Stomach (tissue), 4 donors: Measurements from ENCODE around the gene MAP7D3.

ENCODE experiments used
- EP300 ChIP-seq: sonication (generic); formaldehyde crosslinking; IDR thresholded peaks from one replicate; pipeline ENCODE4 v1.6.1; 2017; ENCODE audit warnings: antibody characterized with exemption
- POLR2A ChIP-seq, 4 donors: fragments of 450-650 bp; IDR thresholded peaks; one replicate each; pipeline ENCODE4 v1.6.1; 2016; ENCODE audit warnings: antibody characterized with exemption in 4 of 4, control low read depth in 2 of 4, mild to moderate bottlenecking in 1 of 4, moderate library complexity in 1 of 4
- TF ChIP-seq, protein P1 (sequence below), 7 experiments: fragments of 450-650 bp in 4 of 7; fragments of 200-600 bp in 3 of 7; sonication (generic) in 3 of 7; IDR thresholded peaks; one replicate each; pipeline ENCODE4 v1.5.1; 2016 to 2019; ENCODE audit warnings: antibody characterized with exemption in 7 of 7, control low read depth in 2 of 7, mild to moderate bottlenecking in 1 of 7

DNA sequence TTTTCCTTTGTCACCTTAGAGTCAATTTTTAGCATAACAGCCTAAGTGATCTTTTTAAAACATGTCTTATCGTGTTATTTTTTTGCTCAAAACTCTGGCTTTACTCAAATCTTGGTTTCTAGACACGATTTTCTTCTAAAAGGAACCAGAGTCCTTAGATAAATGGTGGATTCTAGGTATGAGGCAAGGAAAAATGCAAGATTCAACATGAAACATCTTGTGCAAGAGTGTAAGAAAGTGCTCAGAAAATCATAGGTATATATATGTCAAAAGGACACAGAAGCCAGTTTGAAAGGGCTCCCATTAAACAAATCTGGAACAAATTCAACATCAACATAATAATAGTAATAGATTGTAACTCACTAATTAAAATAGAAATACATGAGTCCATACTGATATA lies 41.5 kb upstream of the MAP7D3 start:
- TF ChIP-seq, protein P1, sequence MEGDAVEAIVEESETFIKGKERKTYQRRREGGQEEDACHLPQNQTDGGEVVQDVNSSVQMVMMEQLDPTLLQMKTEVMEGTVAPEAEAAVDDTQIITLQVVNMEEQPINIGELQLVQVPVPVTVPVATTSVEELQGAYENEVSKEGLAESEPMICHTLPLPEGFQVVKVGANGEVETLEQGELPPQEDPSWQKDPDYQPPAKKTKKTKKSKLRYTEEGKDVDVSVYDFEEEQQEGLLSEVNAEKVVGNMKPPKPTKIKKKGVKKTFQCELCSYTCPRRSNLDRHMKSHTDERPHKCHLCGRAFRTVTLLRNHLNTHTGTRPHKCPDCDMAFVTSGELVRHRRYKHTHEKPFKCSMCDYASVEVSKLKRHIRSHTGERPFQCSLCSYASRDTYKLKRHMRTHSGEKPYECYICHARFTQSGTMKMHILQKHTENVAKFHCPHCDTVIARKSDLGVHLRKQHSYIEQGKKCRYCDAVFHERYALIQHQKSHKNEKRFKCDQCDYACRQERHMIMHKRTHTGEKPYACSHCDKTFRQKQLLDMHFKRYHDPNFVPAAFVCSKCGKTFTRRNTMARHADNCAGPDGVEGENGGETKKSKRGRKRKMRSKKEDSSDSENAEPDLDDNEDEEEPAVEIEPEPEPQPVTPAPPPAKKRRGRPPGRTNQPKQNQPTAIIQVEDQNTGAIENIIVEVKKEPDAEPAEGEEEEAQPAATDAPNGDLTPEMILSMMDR (IDR thresholded peaks at IDR 0.05), result no peak
- TF ChIP-seq POLR2A (IDR thresholded peaks at IDR 0.05), result no peak
- TF ChIP-seq EP300, result no peak
